Fibroblast of skin of left quadriceps (primary cell): ENCODE data around the gene TRIM42.

Source experiments
- DNase-seq, 2 experiments: peaks; one replicate each; pipeline ENCODE4 v3.0.0-alpha.2; 2013; ENCODE audit warnings: low read depth in 2 of 2

Gene TRIM42

GRCh38 chr3:140710711-140711389 is 33.0 kb downstream of the TRIM42 start:
- DNase-seq, result no peak

- DNase-seq, result no peak
Measured at GRCh38 chr3:140711390-140712035, 33.6 kb downstream of the TRIM42 start.

- DNase-seq, result no peak
Measured at GRCh38 chr3:140712301-140712700, 34.4 kb downstream of the TRIM42 start.

GRCh38 chr3:140715035-140715434 is 37.2 kb downstream of the TRIM42 start:
- no peak for DNase-seq

GRCh38 chr3:140717921-140718320 is 40.1 kb downstream of the TRIM42 start:
- DNase-seq, result no peak

GRCh38 chr3:140719841-140720614 is 42.2 kb downstream of the TRIM42 start:
- no peak for DNase-seq

- no peak for DNase-seq
Measured at GRCh38 chr3:140723576-140723975, 45.7 kb downstream of the TRIM42 start.

GRCh38 chr3:140724856-140725812 is 47.3 kb downstream of the TRIM42 start:
- no peak for DNase-seq

- no peak for DNase-seq
Measured at GRCh38 chr3:140726066-140726465, 48.2 kb downstream of the TRIM42 start.

- DNase-seq, result no peak
Measured at GRCh38 chr3:140727886-140728285, 50.0 kb downstream of the TRIM42 start.

GRCh38 chr3:140731440-140732119 is 53.7 kb downstream of the TRIM42 start:
- no peak for DNase-seq

GRCh38 chr3:140733623-140734022 is 55.8 kb downstream of the TRIM42 start:
- DNase-seq, result no peak

- peak in 1 of 2 experiments; percentile 1 for DNase-seq
Measured at GRCh38 chr3:140736863-140737460, 59.1 kb downstream of the TRIM42 start.

- DNase-seq, result no peak
Measured at GRCh38 chr3:140742116-140742515, 64.3 kb downstream of the TRIM42 start.

GRCh38 chr3:140748171-140748570 is 70.3 kb downstream of the TRIM42 start:
- no peak for DNase-seq

GRCh38 chr3:140748903-140749302 is 71.0 kb downstream of the TRIM42 start:
- DNase-seq, result no peak
